Keratinocyte (primary cell): ENCODE measurements around the gene ERC2. TPM values are rescaled to one million over a fixed set of nuclear protein-coding genes. Genes with fewer than 3 reads are reported as not detected.

Experiments used
- DNase-seq: peaks from one replicate; pipeline ENCODE4 v3.0.0-alpha.2; 2011; ENCODE audit warnings: low read depth, missing footprints, low spot score
- FAIRE-seq: peaks from 2 replicates; lab custom pipeline; 2011; peaks lifted over from hg19 to GRCh38; lab: Jason Lieb, UNC
- H2AFZ ChIP-seq: 2 replicates; pipeline ENCODE4 v1.6.0; 2012; ENCODE audit warnings: low read length, control low read depth, inconsistent platforms; ENCODE audit not compliant: control insufficient read depth
- H3K27ac ChIP-seq: 2 replicates; pipeline ENCODE4 v1.5.1; 2011; ENCODE audit warnings: low read length; ENCODE audit not compliant: control insufficient read depth, insufficient read depth
- H3K27me3 ChIP-seq: 3 replicates; pipeline ENCODE4 v1.6.0; 2011; ENCODE audit warnings: low read length; ENCODE audit not compliant: control insufficient read depth, insufficient read depth; ENCODE audit errors: extremely low read depth
- H3K36me3 ChIP-seq, 2 experiments: 2 replicates in 1 of 2; 3 replicates in 1 of 2; pipeline ENCODE4 v1.5.1; 2011; ENCODE audit warnings: low read length in 2 of 2, mild to moderate bottlenecking in 1 of 2; ENCODE audit not compliant: control insufficient read depth in 2 of 2, insufficient read depth in 2 of 2; ENCODE audit errors: extremely low read depth in 1 of 2
- H3K4me1 ChIP-seq: 3 replicates; pipeline ENCODE4 v1.5.1; 2011; ENCODE audit warnings: low read length; ENCODE audit not compliant: control insufficient read depth, insufficient read depth; ENCODE audit errors: extremely low read depth
- H3K4me2 ChIP-seq: 3 replicates; pipeline ENCODE4 v1.6.0; 2011; ENCODE audit warnings: low read depth, low read length; ENCODE audit not compliant: control insufficient read depth, insufficient read depth; ENCODE audit errors: extremely low read depth
- H3K4me3 ChIP-seq, 3 experiments: fragments of 200-600 bp in 1 of 3; sonication (generic) in 1 of 3; 2 replicates in 2 of 3; 3 replicates in 1 of 3; pipeline ENCODE4 v1.5.1; 2011 to 2016; ENCODE audit warnings: low read length in 3 of 3, mild to moderate bottlenecking in 3 of 3, control low read depth in 2 of 3, inconsistent platforms in 1 of 3, low read depth in 1 of 3, mixed read lengths in 1 of 3, mixed run types in 1 of 3, moderate library complexity in 1 of 3; ENCODE audit not compliant: control insufficient read depth in 2 of 3, insufficient read depth in 2 of 3; ENCODE audit errors: extremely low read depth in 1 of 3
- H3K79me2 ChIP-seq: 2 replicates; pipeline ENCODE4 v1.6.0; 2012; ENCODE audit warnings: low read length; ENCODE audit not compliant: control insufficient read depth, insufficient read depth
- H3K9ac ChIP-seq: 3 replicates; pipeline ENCODE4 v1.6.0; 2011; ENCODE audit warnings: low read length; ENCODE audit not compliant: control insufficient read depth, insufficient read depth; ENCODE audit errors: extremely low read depth
- H3K9me1 ChIP-seq: 3 replicates; pipeline ENCODE4 v1.6.0; 2011; ENCODE audit warnings: low read length; ENCODE audit not compliant: control insufficient read depth, insufficient read depth; ENCODE audit errors: extremely low read depth
- H3K9me3 ChIP-seq: 2 replicates; pipeline ENCODE4 v1.5.1; 2012; ENCODE audit warnings: low read depth, low read length; ENCODE audit not compliant: control insufficient read depth
- H4K20me1 ChIP-seq: 3 replicates; pipeline ENCODE4 v1.6.0; 2011; ENCODE audit warnings: low read length; ENCODE audit not compliant: control insufficient read depth, insufficient read depth; ENCODE audit errors: extremely low read depth
- CTCF ChIP-seq, 3 experiments: IDR thresholded peaks in 1 of 3; conservative IDR thresholded peaks in 1 of 3; optimal IDR thresholded peaks in 1 of 3; 2 replicates in 2 of 3; 3 replicates in 1 of 3; pipeline versions ENCODE3 to v1.5.1; 2011; ENCODE audit warnings: low read length in 3 of 3, mild to moderate bottlenecking in 3 of 3, moderate library complexity in 2 of 3, control low read depth in 1 of 3, inconsistent platforms in 1 of 3; ENCODE audit not compliant: insufficient read depth in 2 of 3; ENCODE audit errors: extremely low read depth in 1 of 3
- EZH2 ChIP-seq: IDR thresholded peaks from one replicate; pipeline ENCODE4 v1.6.1; 2012; ENCODE audit warnings: inconsistent platforms, mild to moderate bottlenecking, low read length, moderate library complexity
- dilution Hi-C: fragments of 300-500 bp; cut with MboI; formaldehyde crosslinking; loops from one replicate; pipeline ENCODE4 v1.7.0; 2020; ENCODE audit warnings: low sequenced_read_pairs; ENCODE audit not compliant: extremely low pct_ligation_motif_present
- polyA plus RNA-seq, 5 experiments: library from polyadenylated mRNA; depleted of rRNA in 3 of 5; stranded (reverse) in 3 of 5; stranded (forward) in 1 of 5; unstranded in 1 of 5; fragments of >200 nt; gene quantifications; 1 replicate in 1 of 5; 2 replicates in 3 of 5; 3 replicates in 1 of 5; pipeline versions ENCODE4 v1.2.1 to v1.2.3, GENCODE V29; 2011 to 2012; ENCODE audit warnings: missing spikeins in 2 of 5, low read depth in 1 of 5, low replicate concordance in 1 of 5

The ERC2 gene
- polyA plus RNA-seq, 1 donor (not counting 4 experiments of a cell fraction or from before 2014, with no cell fraction given) = 0.08 TPM

- no peak overlapping the region for H3K9ac ChIP-seq
- TF ChIP-seq EZH2 (no peak), CTCF (optimal IDR thresholded peaks at IDR 0.05 in 1 of 3, IDR thresholded peaks at IDR 0.05 in 1 of 3, conservative IDR thresholded peaks at IDR 0.05 in 1 of 3; ENCODE audit: extremely low read depth in 1 of 3, insufficient read depth in 2 of 3, low read length in 3 of 3) (no peak)
- no peaks in the 10 kb centered on the region for H3K9me1 ChIP-seq
- H3K4me2 ChIP-seq = no peak overlapping the region
- H3K9me3 ChIP-seq = no peaks in the 10 kb centered on the region
- dilution Hi-C loops = no loop called here
- no peaks in the 10 kb centered on the region for H4K20me1 ChIP-seq
- H3K27ac ChIP-seq = no peak overlapping the region
- DNase-seq = no peak
- H3K4me1 ChIP-seq = no peaks in the 10 kb centered on the region
- H3K4me3 ChIP-seq = no peak overlapping the region
- no peak for FAIRE-seq
- no peaks in the 10 kb centered on the region for H3K79me2 ChIP-seq
- H3K27me3 ChIP-seq = no peaks in the 10 kb centered on the region
- H3K36me3 ChIP-seq = no peaks in the 10 kb centered on the region
- H2AFZ ChIP-seq = no peak overlapping the region
Measured at GRCh38 chr3:55923207-55923606, 545.1 kb downstream of the ERC2 start.

GRCh38 chr3:55912880-55913279 lies 555.4 kb downstream of the ERC2 start:
- Histone ChIP-seq H3K9me1 (no peaks in the 10 kb centered on the region), H3K79me2 (no peaks in the 10 kb centered on the region), H2AFZ (no peak overlapping the region), H3K36me3 (no peaks in the 10 kb centered on the region), H3K9me3 (no peaks in the 10 kb centered on the region), H3K4me2 (no peak overlapping the region), H3K27me3 (no peaks in the 10 kb centered on the region), H3K9ac (no peak overlapping the region), H3K4me1 (no peaks in the 10 kb centered on the region), H3K27ac (no peak overlapping the region), H3K4me3 (no peak overlapping the region), H4K20me1 (no peaks in the 10 kb centered on the region)
- DNase-seq = no peak
- no peak for TF ChIP-seq EZH2
- no peak for TF ChIP-seq CTCF (optimal IDR thresholded peaks at IDR 0.05 in 1 of 3, IDR thresholded peaks at IDR 0.05 in 1 of 3, conservative IDR thresholded peaks at IDR 0.05 in 1 of 3; ENCODE audit: extremely low read depth in 1 of 3, insufficient read depth in 2 of 3, low read length in 3 of 3)
- no peak for FAIRE-seq
- dilution Hi-C loops = no loop called here
